Aorta (tissue), 5 donors: ENCODE results near the gene ERC1. TPM values are rescaled to one million over a fixed set of nuclear protein-coding genes. Genes with fewer than 3 reads are reported as not detected.

Experiments
- ATAC-seq: fragments of 200-7000 bp; cut with Tn5 transposase; one replicate; pipeline ENCODE4 v1.9.1; 2022; ENCODE audit warnings: moderate library complexity; ENCODE audit not compliant: low FRiP score
- DNase-seq, 2 donors: peaks; one replicate each; pipeline ENCODE4 v3.0.0-alpha.2; 2020
- H3K27ac ChIP-seq, 2 donors: one replicate each; pipeline ENCODE4 v1.5.1; 2013; ENCODE audit warnings: low read length in 2 of 2, mild to moderate bottlenecking in 2 of 2, moderate library complexity in 2 of 2, control low read depth in 1 of 2, inconsistent platforms in 1 of 2, low read depth in 1 of 2
- H3K27me3 ChIP-seq, 2 donors: one replicate each; pipeline ENCODE4 v1.6.1; 2013; ENCODE audit warnings: control low read depth in 1 of 2, low read length in 1 of 2, mild to moderate bottlenecking in 1 of 2, moderate library complexity in 1 of 2; ENCODE audit not compliant: insufficient read depth in 2 of 2, control insufficient read depth in 1 of 2
- H3K36me3 ChIP-seq, 2 donors: one replicate each; pipeline ENCODE4 v1.6.1; 2013; ENCODE audit warnings: control low read depth in 1 of 2, low read length in 1 of 2, mild to moderate bottlenecking in 1 of 2; ENCODE audit not compliant: insufficient read depth in 2 of 2, control insufficient read depth in 1 of 2
- H3K4me1 ChIP-seq, 2 donors: one replicate each; pipeline ENCODE4 v1.6.1; 2013; ENCODE audit warnings: low read length in 2 of 2, control low read depth in 1 of 2, mild to moderate bottlenecking in 1 of 2, moderate library complexity in 1 of 2; ENCODE audit not compliant: insufficient read depth in 2 of 2, control insufficient read depth in 1 of 2
- H3K4me3 ChIP-seq, 2 donors: one replicate each; pipeline ENCODE4 v1.5.1; 2013; ENCODE audit warnings: low read length in 2 of 2, control low read depth in 1 of 2, mild to moderate bottlenecking in 1 of 2
- H3K9me3 ChIP-seq: one replicate; pipeline ENCODE4 v1.6.1; 2013; ENCODE audit warnings: mild to moderate bottlenecking, low read length; ENCODE audit not compliant: control insufficient read depth
- WGBS, 2 donors: extraction: QIAGEN DNeasy Blood & Tissue Kit; methylation state at CpG; one replicate each; pipeline ENCODE4 v1.1.7; 2013; 5-methylcytosine and 5-hydroxymethylcytosine counted together
- intact Hi-C, 2 donors: fragments of 100-400 bp; cut with DNase I; formaldehyde crosslinking; loops; one replicate each; pipeline versions ENCODE4 v1.14.2 to v1.15.0; 2022
- polyA plus RNA-seq, 2 donors: library from polyadenylated mRNA; stranded (reverse); fragments of 200-250 nt; gene quantifications; one replicate each; pipeline ENCODE4 v1.2.3, GENCODE V29; 2013
- total RNA-seq, 2 donors: library from RNA; stranded (reverse); fragmentation: NEBNext Ultra II Directional; extraction: Animal tissue kit (Norgen Biotek cat#: 25700); gene quantifications; one replicate each; pipeline ENCODE4 v1.2.1, GENCODE V29; 2021
- donor health status: healthy with polysubstance abuse.
- donor health status: Bipolar disorder and iron deficiency.
- donor health status: DM: no; HTN: no; CAD: no.
- donor health status: DM: no; HTN: no; CAD: no.
- donor health status: DM: yes; HTN: yes; CAD: no.

ERC1 gene
- total and polyA plus RNA-seq, 4 donors, result 8.1 to 99.8 (median 45.3) TPM

DNA sequence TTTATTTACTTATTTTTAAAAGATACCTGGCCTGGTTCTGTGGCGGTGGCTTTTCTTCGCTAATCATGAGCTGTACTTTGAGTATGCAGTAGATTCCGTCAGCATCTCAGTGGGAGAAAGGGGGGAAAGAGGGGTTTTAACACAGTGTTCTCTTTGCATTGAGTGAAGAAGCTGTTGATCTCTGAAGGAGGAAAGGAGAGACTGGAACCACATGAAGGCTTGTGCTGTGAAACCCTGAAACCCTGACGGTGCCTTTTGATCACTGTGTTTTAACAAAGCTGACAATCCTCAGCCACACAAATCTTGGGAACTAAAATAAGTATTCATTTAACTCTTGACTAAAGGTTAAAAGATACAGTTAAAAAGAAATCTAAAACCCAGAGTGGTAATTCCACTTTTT is 353.2 kb downstream of the ERC1 start:
- Histone ChIP-seq H3K4me1 (peaks cover 0 to under 1% of the 10 kb centered on the region in 2 donors), H3K4me3 (no peak overlapping the region), H3K9me3 (no peaks in the 10 kb centered on the region), H3K27me3 (no peaks in the 10 kb centered on the region), H3K36me3 (no peaks in the 10 kb centered on the region), H3K27ac (no peak overlapping the region)
- 94 to 97% methylated on average over 4 of the region's 4 CpGs for WGBS, 2 donors
- DNase-seq (no peak), ATAC-seq (no peak)
- intact Hi-C loops, result no loop called here

DNA sequence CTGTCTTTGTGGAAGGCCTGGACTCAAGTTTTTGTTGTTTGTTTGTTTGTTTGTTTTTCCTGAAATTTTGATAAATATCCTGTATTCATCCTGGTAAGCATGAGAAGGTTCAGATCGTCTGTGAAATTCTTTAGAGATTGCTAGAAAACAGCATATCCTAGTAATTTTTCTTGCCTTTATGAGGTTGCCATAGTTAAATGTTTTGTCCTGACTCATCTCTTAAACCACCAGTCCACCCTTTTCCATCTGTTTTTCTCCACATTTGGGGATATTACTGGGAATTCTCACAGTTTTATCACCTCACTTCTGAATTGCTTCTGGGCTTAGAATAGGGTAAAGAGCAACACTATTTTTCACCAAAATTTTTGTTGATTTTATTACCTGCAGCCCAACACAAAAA is 355.1 kb downstream of the ERC1 start:
- H3K27me3 ChIP-seq, result no peaks in the 10 kb centered on the region
- intact Hi-C loops, result no loop called here
- H3K4me3 ChIP-seq, result no peak overlapping the region
- ATAC-seq (no peak), DNase-seq (no peak)
- no peaks in the 10 kb centered on the region for H3K9me3 ChIP-seq
- WGBS, 2 donors, result 86 to 91% methylated on average over 1 of the region's 1 CpG
- no peak overlapping the region for H3K27ac ChIP-seq
- H3K36me3 ChIP-seq, result no peaks in the 10 kb centered on the region
- H3K4me1 ChIP-seq, result peaks cover 0 to 2% of the 10 kb centered on the region in 2 donors

DNA sequence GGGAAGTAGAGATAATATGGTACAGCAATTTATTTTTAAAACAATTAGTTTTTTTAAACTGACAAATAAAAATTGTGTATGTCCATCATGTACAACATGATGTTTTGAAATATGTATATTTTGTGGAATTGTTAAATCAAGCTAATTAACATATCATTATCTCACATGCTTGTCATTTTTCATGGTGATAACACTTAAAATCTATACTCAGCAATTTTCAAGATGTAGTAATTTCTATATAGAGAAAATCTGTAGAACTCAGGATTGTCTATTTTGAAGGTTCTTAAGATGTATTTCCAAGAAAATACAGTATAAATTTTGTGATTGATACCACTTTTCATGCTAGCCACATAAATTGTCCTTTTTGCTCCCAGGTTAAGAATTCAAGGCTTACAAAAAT is 356.3 kb downstream of the ERC1 start:
- H3K9me3 ChIP-seq, result no peaks in the 10 kb centered on the region
- intact Hi-C loops, result no loop called here
- DNase-seq, result no peak
- H3K27me3 ChIP-seq, result no peaks in the 10 kb centered on the region
- H3K4me1 ChIP-seq, result peaks cover 0 to 2% of the 10 kb centered on the region in 2 donors
- no peak overlapping the region for H3K4me3 ChIP-seq
- no peak overlapping the region for H3K27ac ChIP-seq
- no peak for ATAC-seq
- H3K36me3 ChIP-seq, result no peaks in the 10 kb centered on the region

- DNase-seq, result no peak
- H3K36me3 ChIP-seq, result no peaks in the 10 kb centered on the region
- no peaks in the 10 kb centered on the region for H3K9me3 ChIP-seq
- H3K27ac ChIP-seq, result no peak overlapping the region
- intact Hi-C loops, result no loop called here
- no peaks in the 10 kb centered on the region for H3K27me3 ChIP-seq
- 90 to 92% methylated on average over 6 of the region's 6 CpGs for WGBS, 2 donors
- H3K4me1 ChIP-seq, result peaks cover 0 to 2% of the 10 kb centered on the region in 2 donors
- no peak overlapping the region for H3K4me3 ChIP-seq
- ATAC-seq, result no peak
These were observed 357.6 kb downstream of the ERC1 start for GRCh38 chr12:1348606-1349005.

DNA sequence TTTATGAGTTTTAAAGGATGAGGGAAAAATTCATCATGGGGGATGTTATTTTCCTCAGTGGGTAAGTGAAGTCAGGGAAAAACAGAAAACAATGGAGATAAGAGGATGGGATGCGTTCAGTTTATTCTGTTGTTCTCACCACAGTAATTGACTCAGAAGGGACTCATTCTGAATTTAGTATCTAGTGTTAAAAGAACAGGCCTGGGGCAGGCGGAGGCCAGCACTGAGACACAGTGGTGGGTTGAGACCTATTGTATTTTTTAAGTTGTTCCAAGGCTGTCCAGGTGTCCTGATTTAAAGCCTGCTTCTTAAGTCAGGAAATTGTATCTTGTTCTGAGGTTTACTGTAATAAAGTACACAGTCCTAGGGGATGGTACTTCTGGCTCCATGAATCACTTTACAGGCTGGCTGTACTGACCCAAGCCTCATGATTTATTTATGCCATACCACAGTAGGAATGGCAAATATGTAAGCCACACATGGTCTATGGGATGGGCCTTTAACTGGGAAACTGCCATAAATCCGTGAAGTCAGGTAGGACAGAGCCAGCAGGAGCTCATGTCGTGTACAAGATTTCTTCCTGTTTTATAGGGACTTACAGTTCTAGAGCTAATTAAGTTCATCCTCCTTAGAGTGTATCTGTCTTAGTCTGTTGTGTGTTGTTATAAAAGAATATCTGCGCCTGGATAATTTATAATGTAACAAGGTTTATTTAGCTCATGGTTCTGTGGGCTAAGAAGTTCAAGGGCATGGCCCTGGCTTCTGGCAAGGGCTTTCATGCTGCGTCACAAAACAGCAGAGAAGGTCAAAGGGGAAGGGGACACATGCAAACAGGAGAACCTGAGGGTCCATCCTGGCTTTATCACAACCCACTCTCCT is 359.3 kb downstream of the ERC1 start:
- DNase-seq (no peak), ATAC-seq (no peak)
- Histone ChIP-seq H3K36me3 (no peaks in the 10 kb centered on the region), H3K27ac (no peak overlapping the region), H3K4me3 (no peak overlapping the region), H3K4me1 (peaks cover 0 to 2% of the 10 kb centered on the region in 2 donors), H3K27me3 (no peaks in the 10 kb centered on the region), H3K9me3 (no peaks in the 10 kb centered on the region)
- WGBS, 2 donors, result 78 to 85% methylated on average over 6 of the region's 6 CpGs
- intact Hi-C loops, result no loop called here

GRCh38 chr12:1350934-1351240 is 359.9 kb downstream of the ERC1 start:
- H3K27ac ChIP-seq, result no peak overlapping the region
- H3K4me1 ChIP-seq, result peaks cover 0 to 2% of the 10 kb centered on the region in 2 donors
- intact Hi-C loops, result no loop called here
- no peaks in the 10 kb centered on the region for H3K9me3 ChIP-seq
- H3K27me3 ChIP-seq, result no peaks in the 10 kb centered on the region
- ATAC-seq (no peak), DNase-seq (no peak)
- H3K36me3 ChIP-seq, result no peaks in the 10 kb centered on the region
- no peak overlapping the region for H3K4me3 ChIP-seq
- 90 to 94% methylated on average over 1 of the region's 1 CpG for WGBS, 2 donors

- Histone ChIP-seq H3K27ac (no peak overlapping the region), H3K4me3 (no peak overlapping the region), H3K4me1 (peaks cover 2% of the 10 kb centered on the region in 2 donors), H3K9me3 (no peaks in the 10 kb centered on the region), H3K27me3 (no peaks in the 10 kb centered on the region), H3K36me3 (no peaks in the 10 kb centered on the region)
- DNase-seq, result no peak
- 76 to 90% methylated on average over 2 of the region's 2 CpGs for WGBS, 2 donors
- ATAC-seq, result no peak
- intact Hi-C loops, result no loop called here
These were observed 360.9 kb downstream of the ERC1 start for GRCh38 chr12:1351926-1352325.

DNA sequence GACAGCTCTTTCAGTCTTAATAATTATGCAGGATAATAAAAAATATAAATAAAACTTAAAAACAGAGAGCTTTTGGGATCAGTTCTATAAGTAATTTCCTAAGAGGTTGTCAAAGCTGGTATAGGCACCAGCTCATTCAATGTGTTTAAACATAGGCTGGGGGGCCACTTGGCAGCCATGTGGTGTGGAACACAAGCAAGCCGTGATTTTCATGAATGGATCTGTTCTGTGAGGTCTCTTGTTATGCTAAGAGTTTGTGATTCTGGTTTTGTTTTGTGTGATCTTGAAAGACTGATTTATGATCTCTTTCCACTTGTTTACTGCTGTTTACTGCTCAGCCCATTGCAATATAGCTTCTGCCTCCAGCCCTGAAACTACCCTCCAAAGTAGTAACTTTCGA is 362.4 kb downstream of the ERC1 start:
- no peak overlapping the region for H3K4me3 ChIP-seq
- no peaks in the 10 kb centered on the region for H3K36me3 ChIP-seq
- intact Hi-C loops, result no loop called here
- H3K9me3 ChIP-seq, result no peaks in the 10 kb centered on the region
- H3K27ac ChIP-seq, result no peak overlapping the region
- H3K4me1 ChIP-seq, result peaks cover 2% of the 10 kb centered on the region in 2 donors
- WGBS, 2 donors, result 97 to 98% methylated on average over 2 of the region's 2 CpGs
- ATAC-seq, result no peak
- no peak for DNase-seq
- H3K27me3 ChIP-seq, result no peaks in the 10 kb centered on the region

DNA sequence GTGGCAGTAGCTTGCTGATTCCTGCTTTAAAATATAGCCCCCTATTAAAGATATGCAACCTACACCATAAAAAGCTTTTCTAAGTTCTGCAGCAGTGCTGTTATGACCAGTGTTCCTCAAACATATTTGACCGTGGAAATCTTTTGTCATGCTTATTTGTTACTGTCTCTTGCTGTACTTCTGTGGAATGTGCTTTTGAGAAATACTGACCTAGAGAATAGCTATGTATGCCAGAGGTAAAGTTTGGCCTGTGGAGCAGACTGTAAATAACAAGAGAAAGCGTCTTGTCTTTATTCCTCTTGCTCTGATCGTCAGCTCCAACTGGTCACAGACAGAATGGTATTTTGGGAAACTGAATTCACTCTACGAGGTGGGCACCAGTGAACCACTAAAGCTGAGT is 364.4 kb downstream of the ERC1 start:
- 83 to 86% methylated on average over 4 of the region's 4 CpGs for WGBS, 2 donors
- no peak for ATAC-seq

More for the DNA sequence above, 364.4 kb downstream of the ERC1 start:
- intact Hi-C loops, result no loop called here
- Histone ChIP-seq H3K27me3 (no peaks in the 10 kb centered on the region), H3K4me3 (no peak overlapping the region), H3K9me3 (no peaks in the 10 kb centered on the region), H3K27ac (no peak overlapping the region), H3K36me3 (no peaks in the 10 kb centered on the region), H3K4me1 (peaks cover 0 to 2% of the 10 kb centered on the region in 2 donors)
- DNase-seq, result no peak
